AML-193 (cell line): Measurements from ENCODE around the gene RAB36.
A peak's percentile ranks its signal among the peaks of the same experiment; 100 is the strongest.

Experiments used
- DNase-seq, 2 experiments: peaks; one replicate each; lab custom pipeline; 2025; lab: John Stamatoyannopoulos, UW

The RAB36 gene

GRCh38 chr22:23182309-23183060 is 37.2 kb downstream of the RAB36 start:
- DNase-seq, result no peak

- DNase-seq, result peak in 1 of 2 experiments; percentile 6
Measured at GRCh38 chr22:23183061-23183698, 37.9 kb downstream of the RAB36 start.

- no peak for DNase-seq
Measured at GRCh38 chr22:23184100-23184763, 39.0 kb downstream of the RAB36 start.

GRCh38 chr22:23184764-23185113 is 39.5 kb downstream of the RAB36 start:
- DNase-seq, result no peak

- no peak for DNase-seq
Measured at GRCh38 chr22:23187211-23187610, 41.9 kb downstream of the RAB36 start.

GRCh38 chr22:23187871-23188700 is 42.8 kb downstream of the RAB36 start:
- no peak for DNase-seq

- no peak for DNase-seq
Measured at GRCh38 chr22:23190526-23190925, 45.2 kb downstream of the RAB36 start.

- no peak for DNase-seq
Measured at GRCh38 chr22:23192133-23192532, 46.9 kb downstream of the RAB36 start.

- DNase-seq, result no peak
Measured at GRCh38 chr22:23192558-23192957, 47.3 kb downstream of the RAB36 start.

GRCh38 chr22:23193196-23193827 is 48.0 kb downstream of the RAB36 start:
- no peak for DNase-seq

- no peak for DNase-seq
Measured at GRCh38 chr22:23193882-23194281, 48.6 kb downstream of the RAB36 start.

GRCh38 chr22:23196165-23196564 is 50.9 kb downstream of the RAB36 start:
- no peak for DNase-seq

- DNase-seq, result no peak
Measured at GRCh38 chr22:23197836-23198235, 52.6 kb downstream of the RAB36 start.

- DNase-seq, result no peak
Measured at GRCh38 chr22:23199159-23199558, 53.9 kb downstream of the RAB36 start.

GRCh38 chr22:23200898-23201297 is 55.6 kb downstream of the RAB36 start:
- no peak for DNase-seq

GRCh38 chr22:23202812-23203451 is 57.7 kb downstream of the RAB36 start:
- DNase-seq, result no peak

GRCh38 chr22:23203452-23204124 is 58.3 kb downstream of the RAB36 start:
- DNase-seq, result no peak

- DNase-seq, result no peak
Measured at GRCh38 chr22:23204125-23204488, 58.8 kb downstream of the RAB36 start.

- DNase-seq, result no peak
Measured at GRCh38 chr22:23204541-23205157, 59.4 kb downstream of the RAB36 start.

GRCh38 chr22:23205339-23206049 is 60.2 kb downstream of the RAB36 start:
- DNase-seq, result no peak
